Measurements from ENCODE around the gene HIBCH.
"Not testable (repeated sequence)": the region's sequence is repeated elsewhere in the genome, so short reads cannot be mapped to it uniquely, and the experiment has no call there.

Gene HIBCH

DNA sequence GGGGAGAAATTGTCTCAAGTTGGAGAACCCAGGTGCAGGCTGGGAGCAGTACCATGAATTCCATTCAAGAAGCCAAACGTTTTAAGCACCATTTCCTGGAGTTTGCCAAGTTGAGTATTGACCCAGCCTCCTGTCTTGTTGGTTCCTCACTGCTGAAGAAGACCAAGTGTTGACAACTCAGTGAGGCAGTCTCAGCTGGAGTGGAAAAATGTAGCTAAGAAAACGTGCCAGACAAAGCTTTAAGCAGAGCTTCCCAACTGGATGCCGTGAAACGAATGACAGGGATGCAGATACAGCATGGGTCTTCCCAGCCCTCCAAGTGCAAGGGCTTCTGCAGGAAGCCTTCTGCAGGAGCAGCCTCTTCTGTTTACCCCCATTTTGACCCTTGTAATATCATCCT, 23.0 kb upstream of the HIBCH start:
- no peak for TF ChIP-seq ZFX (IDR thresholded peaks at IDR 0.05; ENCODE audit: borderline replicate concordance)
- TF ChIP-seq, protein P1, sequence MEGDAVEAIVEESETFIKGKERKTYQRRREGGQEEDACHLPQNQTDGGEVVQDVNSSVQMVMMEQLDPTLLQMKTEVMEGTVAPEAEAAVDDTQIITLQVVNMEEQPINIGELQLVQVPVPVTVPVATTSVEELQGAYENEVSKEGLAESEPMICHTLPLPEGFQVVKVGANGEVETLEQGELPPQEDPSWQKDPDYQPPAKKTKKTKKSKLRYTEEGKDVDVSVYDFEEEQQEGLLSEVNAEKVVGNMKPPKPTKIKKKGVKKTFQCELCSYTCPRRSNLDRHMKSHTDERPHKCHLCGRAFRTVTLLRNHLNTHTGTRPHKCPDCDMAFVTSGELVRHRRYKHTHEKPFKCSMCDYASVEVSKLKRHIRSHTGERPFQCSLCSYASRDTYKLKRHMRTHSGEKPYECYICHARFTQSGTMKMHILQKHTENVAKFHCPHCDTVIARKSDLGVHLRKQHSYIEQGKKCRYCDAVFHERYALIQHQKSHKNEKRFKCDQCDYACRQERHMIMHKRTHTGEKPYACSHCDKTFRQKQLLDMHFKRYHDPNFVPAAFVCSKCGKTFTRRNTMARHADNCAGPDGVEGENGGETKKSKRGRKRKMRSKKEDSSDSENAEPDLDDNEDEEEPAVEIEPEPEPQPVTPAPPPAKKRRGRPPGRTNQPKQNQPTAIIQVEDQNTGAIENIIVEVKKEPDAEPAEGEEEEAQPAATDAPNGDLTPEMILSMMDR (IDR thresholded peaks at IDR 0.05): no peak
- no peak overlapping the region for H3K27ac ChIP-seq

DNA sequence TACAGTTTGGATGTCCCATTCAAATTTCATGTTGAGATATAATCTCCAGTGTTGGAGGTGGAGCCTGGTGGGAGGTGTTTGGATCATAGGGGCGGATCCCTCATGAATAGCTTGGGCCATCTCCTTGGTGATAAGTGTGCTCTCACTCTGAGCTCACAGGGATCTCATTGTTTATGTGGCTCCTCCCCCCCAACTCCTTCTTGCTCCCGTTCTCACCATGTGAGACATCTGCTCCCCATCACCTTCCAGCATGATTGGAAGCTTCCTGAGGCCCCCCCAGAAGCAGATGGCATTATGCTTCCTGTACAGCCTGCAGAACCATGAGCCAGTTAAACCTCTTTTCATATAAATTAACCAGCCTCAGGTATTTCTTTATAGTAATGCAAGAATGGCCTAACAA, 20.7 kb upstream of the HIBCH start:
- H3K27ac ChIP-seq: no peak overlapping the region
- TF ChIP-seq ZFX (IDR thresholded peaks at IDR 0.05; ENCODE audit: borderline replicate concordance): no peak
- TF ChIP-seq, protein P1 (IDR thresholded peaks at IDR 0.05): no peak

DNA sequence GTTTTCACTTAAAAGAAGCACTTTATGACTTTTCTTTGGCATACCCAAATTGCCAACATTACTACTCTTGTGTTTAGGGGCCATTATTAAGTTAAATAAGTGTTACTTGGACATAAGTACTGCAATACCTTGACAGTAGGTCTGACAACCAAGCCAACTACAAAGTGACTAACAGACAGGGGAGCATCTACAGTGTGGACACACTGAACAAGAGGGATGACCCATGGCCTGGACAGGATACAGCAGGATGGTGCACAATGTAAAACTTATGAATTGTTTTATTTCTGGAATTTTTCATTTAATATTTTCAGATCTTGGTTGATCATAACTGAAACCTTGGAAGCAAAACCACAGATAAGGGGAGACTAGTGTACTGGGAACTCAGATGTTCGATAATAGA, 19.8 kb upstream of the HIBCH start:
- no peak for TF ChIP-seq ZFX (IDR thresholded peaks at IDR 0.05; ENCODE audit: borderline replicate concordance)
- TF ChIP-seq, protein P1 (IDR thresholded peaks at IDR 0.05): no peak
- H3K27ac ChIP-seq: no peak overlapping the region

DNA sequence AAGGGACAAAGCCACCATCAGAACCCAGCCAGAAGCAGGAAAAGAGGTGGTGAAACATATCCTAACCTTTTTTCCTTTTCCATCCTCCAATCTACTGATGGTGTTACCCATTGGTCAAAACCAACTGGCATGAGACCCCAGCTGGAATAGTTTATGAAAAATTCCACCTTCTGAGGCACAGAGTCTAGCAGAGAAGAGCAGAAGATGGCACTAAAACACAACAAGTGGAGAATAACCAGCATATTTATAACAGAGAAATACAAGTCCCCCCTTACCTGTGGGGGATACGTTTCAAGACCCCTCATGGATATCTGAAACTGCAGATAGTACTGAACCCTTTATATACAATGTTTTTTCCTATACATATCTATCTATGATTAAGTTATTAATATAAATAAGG, 18.8 kb upstream of the HIBCH start:
- TF ChIP-seq, protein P1 (IDR thresholded peaks at IDR 0.05): no peak
- TF ChIP-seq ZFX (IDR thresholded peaks at IDR 0.05; ENCODE audit: borderline replicate concordance): no peak
- H3K27ac ChIP-seq: no peak overlapping the region

DNA sequence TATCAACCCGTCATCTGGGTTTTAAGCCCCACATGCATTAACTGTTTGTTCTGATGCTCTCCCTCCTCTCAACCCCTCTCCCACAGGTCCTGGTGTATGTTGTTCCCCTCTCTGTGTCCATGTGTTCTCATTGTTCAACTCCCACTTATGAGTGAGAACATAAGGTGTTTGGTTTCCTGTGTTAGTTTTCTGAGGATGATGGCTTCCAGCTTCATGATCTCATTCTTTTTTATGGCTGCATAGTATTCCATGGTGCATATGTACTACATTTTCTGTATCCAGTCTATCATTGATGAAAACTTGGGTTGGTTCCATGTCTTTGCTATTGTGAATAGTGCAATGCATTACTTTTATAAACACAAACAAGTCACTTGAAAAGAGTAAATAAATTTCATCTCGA, 16.8 kb upstream of the HIBCH start:
- no peak for TF ChIP-seq ZFX (IDR thresholded peaks at IDR 0.05; ENCODE audit: borderline replicate concordance)

DNA sequence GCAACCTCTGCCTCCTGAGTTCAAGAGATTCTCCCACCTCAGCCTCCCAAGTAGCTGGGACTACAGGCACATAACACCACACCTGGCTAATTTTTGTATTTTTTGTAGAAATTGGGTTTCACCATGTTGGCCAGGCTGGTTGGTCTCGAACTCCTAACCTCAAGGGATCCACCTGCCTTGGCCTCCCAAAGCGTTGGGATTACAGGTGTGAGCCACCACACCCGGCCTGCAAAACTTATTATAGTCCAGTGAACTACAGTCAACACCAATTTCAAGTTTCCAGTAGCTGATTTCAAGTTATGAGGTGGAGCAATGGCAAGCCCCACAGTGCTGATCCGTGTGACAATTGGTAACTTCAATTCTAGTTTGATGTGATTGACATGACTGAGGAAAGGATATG, 16.0 kb upstream of the HIBCH start:
- H3K27ac ChIP-seq: not testable (repeated sequence)

More for the DNA sequence above, 16.8 kb upstream of the HIBCH start:
- no peak overlapping the region for H3K27ac ChIP-seq

DNA sequence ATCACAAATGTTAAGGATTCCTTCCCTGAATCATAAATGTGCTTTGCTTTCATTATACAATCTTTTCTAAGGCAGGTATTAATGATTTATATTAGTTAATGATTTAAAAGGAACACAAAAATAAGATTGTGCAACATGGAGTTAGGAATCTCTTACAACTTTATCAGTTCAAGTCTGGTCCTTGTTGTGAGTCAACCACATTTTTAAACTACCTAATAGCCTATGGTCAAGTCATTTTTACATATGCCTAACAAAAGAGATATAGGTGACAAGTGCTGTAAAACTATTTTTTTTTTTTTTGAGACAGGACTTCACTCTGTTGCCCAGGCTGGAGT, 15.6 kb upstream of the HIBCH start:
- TF ChIP-seq, protein P1 (IDR thresholded peaks at IDR 0.05): no peak
- TF ChIP-seq ZFX (IDR thresholded peaks at IDR 0.05; ENCODE audit: borderline replicate concordance): no peak
- no peak overlapping the region for H3K27ac ChIP-seq

DNA sequence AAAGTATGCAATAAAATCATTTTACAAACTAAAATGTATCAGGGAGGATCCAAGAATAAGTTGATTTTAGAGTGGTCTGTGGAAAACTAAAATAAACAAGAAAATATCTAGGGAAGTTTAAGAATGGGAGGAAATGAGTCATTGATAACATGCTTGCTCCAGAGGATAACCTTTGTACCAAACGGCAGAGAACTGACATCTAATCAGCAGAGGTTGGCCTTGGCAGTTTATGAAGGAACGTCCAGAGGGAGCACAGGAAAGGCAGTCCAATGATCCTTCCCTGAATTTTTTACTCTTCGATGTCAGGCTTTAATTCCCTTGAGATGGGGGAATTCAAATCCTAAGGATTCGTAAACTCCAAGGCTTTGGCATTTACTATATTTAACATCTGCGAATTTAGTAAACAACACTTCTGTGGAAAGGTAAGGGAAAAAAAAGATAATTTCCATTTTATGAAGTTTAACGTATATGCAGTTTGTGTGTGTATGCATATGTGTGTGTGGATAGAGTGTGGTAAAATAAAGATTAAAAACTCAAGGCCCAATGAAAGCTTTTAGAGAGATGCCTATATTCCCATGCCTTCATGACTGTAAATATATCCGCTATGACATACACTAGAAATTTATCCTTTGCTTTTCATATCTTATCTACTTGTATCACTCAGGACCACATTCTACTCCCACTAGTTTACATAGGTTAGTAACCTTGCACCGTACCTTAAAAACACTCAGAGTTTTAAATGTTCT, 15.0 kb upstream of the HIBCH start:
- no peak overlapping the region for H3K27ac ChIP-seq
- TF ChIP-seq, protein P1 (IDR thresholded peaks at IDR 0.05): no peak
- TF ChIP-seq ZFX (IDR thresholded peaks at IDR 0.05; ENCODE audit: borderline replicate concordance): no peak
